PFSK-1 (cell line): ENCODE data around the gene FFAR2.

Experiments used
- REST ChIP-seq, 2 experiments: IDR thresholded peaks; 2 replicates each; pipeline versions ENCODE4 v1.6.1 to v1.8.0; 2011 to 2012; ENCODE audit warnings: low read depth in 2 of 2, low read length in 2 of 2, control low read depth in 1 of 2, inconsistent platforms in 1 of 2, mild to moderate bottlenecking in 1 of 2, moderate library complexity in 1 of 2; ENCODE audit not compliant: insufficient read depth in 1 of 2
- TAF1 ChIP-seq: IDR thresholded peaks from 2 replicates; pipeline ENCODE4 v1.6.1; 2012; ENCODE audit warnings: low read length, control low read depth, borderline replicate concordance; ENCODE audit not compliant: insufficient read depth

GRCh38 chr19:35497406-35497805 lies 49.3 kb downstream of the FFAR2 start:
- TF ChIP-seq REST (IDR thresholded peaks at IDR 0.05; ENCODE audit: insufficient read depth in 1 of 2, low read depth in 2 of 2, low read length in 2 of 2): no peak
- TF ChIP-seq TAF1: no peak
